MM.1S (cell line): ENCODE results near the gene GOLPH3.

Experiments used
- DNase-seq: peaks from one replicate; pipeline ENCODE4 v3.0.0-alpha.2; 2015
- H2AFZ ChIP-seq: fragments of 300-600 bp; sonication (generic); 2 replicates; pipeline ENCODE4 v1.6.0; 2016; ENCODE audit warnings: antibody characterized with exemption, low read length
- H3F3A ChIP-seq: fragments of 300-600 bp; sonication (generic); 2 replicates; pipeline ENCODE4 v1.6.1; 2016; ENCODE audit warnings: mild to moderate bottlenecking, antibody characterized with exemption, low read length, moderate library complexity, mixed read lengths; ENCODE audit not compliant: insufficient read depth
- H3K27ac ChIP-seq: fragments of 300-600 bp; sonication (generic); 2 replicates; pipeline ENCODE4 v1.5.1; 2016; ENCODE audit warnings: mild to moderate bottlenecking, low read length
- H3K27me3 ChIP-seq: fragments of 300-600 bp; sonication (generic); replicated peaks from 2 replicates; pipeline ENCODE4 v1.6.0; 2016; ENCODE audit warnings: low read length; ENCODE audit not compliant: insufficient read depth
- H3K36me3 ChIP-seq: fragments of 300-600 bp; sonication (generic); replicated peaks from 2 replicates; pipeline ENCODE4 v1.6.1; 2016; ENCODE audit warnings: mild to moderate bottlenecking, low read length, mixed read lengths; ENCODE audit not compliant: insufficient read depth
- H3K4me1 ChIP-seq: fragments of 300-600 bp; sonication (generic); 2 replicates; pipeline ENCODE4 v1.6.1; 2016; ENCODE audit warnings: low read length, mixed read lengths
- H3K4me2 ChIP-seq: fragments of 300-600 bp; sonication (generic); 2 replicates; pipeline ENCODE4 v1.6.0; 2016; ENCODE audit warnings: low read depth, low read length
- H3K4me3 ChIP-seq: fragments of 300-600 bp; sonication (generic); 2 replicates; pipeline ENCODE4 v1.5.1; 2016; ENCODE audit warnings: low read length, mixed read lengths
- H3K79me2 ChIP-seq: fragments of 300-600 bp; sonication (generic); 2 replicates; pipeline ENCODE4 v1.6.1; 2016; ENCODE audit warnings: mixed run types, low read length, mixed read lengths
- H3K9ac ChIP-seq: fragments of 300-600 bp; sonication (generic); 2 replicates; pipeline ENCODE4 v1.6.1; 2016; ENCODE audit warnings: low read length, mixed read lengths
- H3K9me2 ChIP-seq: fragments of 300-600 bp; sonication (generic); replicated peaks from 2 replicates; pipeline ENCODE4 v1.6.1; 2016; ENCODE audit warnings: mild to moderate bottlenecking, low read length, mixed read lengths; ENCODE audit not compliant: insufficient read depth
- H3K9me3 ChIP-seq: fragments of 300-600 bp; sonication (generic); replicated peaks from 2 replicates; pipeline ENCODE4 v1.6.1; 2016; ENCODE audit warnings: mild to moderate bottlenecking, low read length, mixed read lengths; ENCODE audit not compliant: insufficient read depth
- H4K20me1 ChIP-seq: fragments of 300-600 bp; sonication (generic); 2 replicates; pipeline ENCODE4 v1.6.1; 2016; ENCODE audit warnings: mild to moderate bottlenecking, low read length, moderate library complexity, mixed read lengths; ENCODE audit not compliant: insufficient read depth
- CTCF ChIP-seq: fragments of 300-600 bp; sonication (generic); IDR thresholded peaks from 2 replicates; pipeline ENCODE4 v1.5.1; 2016; ENCODE audit warnings: antibody characterized with exemption, low read length, mixed read lengths
- EZH2 ChIP-seq: fragments of 300-600 bp; sonication (generic); optimal IDR thresholded peaks from 2 replicates; pipeline ENCODE3; 2017; ENCODE audit warnings: low read depth, mild to moderate bottlenecking, antibody characterized with exemption, low read length, mixed read lengths
- EZH2phosphoT487 ChIP-seq: fragments of 300-600 bp; sonication (generic); IDR thresholded peaks from 2 replicates; pipeline ENCODE4 v1.6.1; 2018; ENCODE audit warnings: antibody characterized with exemption, low read length

GOLPH3 gene

GRCh38 chr5:32100230-32100629 is 73.9 kb downstream of the GOLPH3 start:
- no peaks in the 10 kb centered on the region for H3F3A ChIP-seq
- H4K20me1 ChIP-seq, result no peaks in the 10 kb centered on the region
- DNase-seq, result no peak
- no peak overlapping the region for H3K4me2 ChIP-seq
- H3K79me2 ChIP-seq, result no peaks in the 10 kb centered on the region
- no peaks in the 10 kb centered on the region for H3K9me2 ChIP-seq
- H3K4me1 ChIP-seq, result no peaks in the 10 kb centered on the region
- no peak overlapping the region for H3K4me3 ChIP-seq
- H2AFZ ChIP-seq, result no peak overlapping the region
- H3K9ac ChIP-seq, result no peak overlapping the region
- no peaks in the 10 kb centered on the region for H3K9me3 ChIP-seq
- H3K27me3 ChIP-seq, result no peaks in the 10 kb centered on the region
- H3K36me3 ChIP-seq, result no peaks in the 10 kb centered on the region
- no peak overlapping the region for H3K27ac ChIP-seq
- TF ChIP-seq EZH2phosphoT487 (no peak), EZH2 (no peak), CTCF (no peak)

- DNase-seq, result no peak
- Histone ChIP-seq H3K9me3 (no peaks in the 10 kb centered on the region), H3K27ac (no peak overlapping the region), H3K4me1 (no peaks in the 10 kb centered on the region), H3K79me2 (no peaks in the 10 kb centered on the region), H2AFZ (no peak overlapping the region), H3K4me2 (no peak overlapping the region), H3K9me2 (no peaks in the 10 kb centered on the region), H3F3A (no peaks in the 10 kb centered on the region), H3K4me3 (no peak overlapping the region), H3K9ac (no peak overlapping the region), H3K36me3 (no peaks in the 10 kb centered on the region), H3K27me3 (no peaks in the 10 kb centered on the region), H4K20me1 (no peaks in the 10 kb centered on the region)
- TF ChIP-seq CTCF (no peak), EZH2phosphoT487 (no peak), EZH2 (no peak)
Observed at GRCh38 chr5:32099486-32100035, 74.6 kb downstream of the GOLPH3 start.

- no peaks in the 10 kb centered on the region for H3K79me2 ChIP-seq
- no peak overlapping the region for H3K4me2 ChIP-seq
- H3K9ac ChIP-seq, result no peak overlapping the region
- no peak overlapping the region for H2AFZ ChIP-seq
- H3K27me3 ChIP-seq, result no peaks in the 10 kb centered on the region
- H4K20me1 ChIP-seq, result no peaks in the 10 kb centered on the region
- H3K27ac ChIP-seq, result no peak overlapping the region
- no peaks in the 10 kb centered on the region for H3K9me3 ChIP-seq
- TF ChIP-seq CTCF (no peak), EZH2 (no peak), EZH2phosphoT487 (no peak)
- no peak overlapping the region for H3K4me3 ChIP-seq
- no peaks in the 10 kb centered on the region for H3K4me1 ChIP-seq
- peaks cover 5% of the 10 kb centered on the region for H3F3A ChIP-seq
- H3K9me2 ChIP-seq, result no peaks in the 10 kb centered on the region
- no peaks in the 10 kb centered on the region for H3K36me3 ChIP-seq
- no peak for DNase-seq
Observed at GRCh38 chr5:32098890-32099310, 75.2 kb downstream of the GOLPH3 start.
